Ovary (tissue), 9 donors: ENCODE results near the gene OR8G1. TPM values are rescaled to one million over a fixed set of nuclear protein-coding genes. Genes with fewer than 3 reads are reported as not detected.
"Not testable (repeated sequence)": the region's sequence is repeated elsewhere in the genome, so short reads cannot be mapped to it uniquely, and the experiment has no call there.

Experiments used
- DNase-seq, 5 donors: peaks; one replicate each; pipeline ENCODE4 v3.0.0-alpha.2; 2019 to 2020
- H3K27ac ChIP-seq, 2 donors: fragments of 200-600 bp; one replicate each; pipeline versions ENCODE4 v1.5.1 to v1.8.0; 2019 to 2022
- H3K27me3 ChIP-seq: fragments of 200-600 bp; one replicate; pipeline ENCODE4 v1.8.0; 2022
- H3K36me3 ChIP-seq: fragments of 200-600 bp; sonication (generic); one replicate; pipeline ENCODE4 v1.5.1; 2019
- H3K4me1 ChIP-seq: one replicate; pipeline ENCODE4 v1.8.1; 2013; ENCODE audit warnings: mild to moderate bottlenecking, moderate library complexity; ENCODE audit not compliant: insufficient read depth
- H3K4me3 ChIP-seq: fragments of 200-600 bp; sonication (generic); one replicate; pipeline ENCODE4 v1.5.1; 2017
- H3K9me3 ChIP-seq, 2 donors: fragments of 200-600 bp in 1 of 2; sonication (generic) in 1 of 2; one replicate each; pipeline versions ENCODE4 v1.5.1 to v1.8.1; 2013 to 2019; ENCODE audit warnings: mild to moderate bottlenecking in 1 of 2, moderate library complexity in 1 of 2
- EP300 ChIP-seq: sonication (generic); formaldehyde crosslinking; IDR thresholded peaks from one replicate; pipeline ENCODE4 v1.6.1; 2017; ENCODE audit warnings: antibody characterized with exemption
- POLR2A ChIP-seq: fragments of 450-650 bp; IDR thresholded peaks from one replicate; pipeline ENCODE4 v1.6.1; 2017; ENCODE audit warnings: antibody characterized with exemption, mild to moderate bottlenecking, moderate library complexity
- WGBS, 3 donors: extraction: QIAGEN DNeasy Blood & Tissue Kit in 1 of 3; methylation state at CpG; one replicate each; pipeline versions ENCODE4 v1.1.5 to v1.1.7; 2013 to 2017; 5-methylcytosine and 5-hydroxymethylcytosine counted together
- intact Hi-C, 4 donors: fragments of 100-400 bp; cut with DNase I; formaldehyde crosslinking; loops; one replicate each; pipeline versions ENCODE4 v1.11.0 to v1.15.1; 2022 to 2023
- polyA plus RNA-seq, 2 donors: library from polyadenylated mRNA; stranded (reverse); fragments of 200-250 nt in 1 of 2; fragments of 350-450 nt in 1 of 2; fragmentation: Illumina TruSeq in 1 of 2; extraction: RNeasy Lipid Tissue Mini Kit (QIAGEN cat#74804) in 1 of 2; gene quantifications; one replicate each; pipeline ENCODE4 v1.2.3, GENCODE V29; 2013 to 2014
- total RNA-seq, 7 donors: library from RNA; depleted of rRNA in 2 of 7; stranded (reverse); fragments of >200 nt in 2 of 7; fragmentation: NEBNext Ultra II Directional in 3 of 7; extraction: Animal tissue kit (Norgen Biotek cat#: 25700) in 3 of 7; gene quantifications; one replicate each; pipeline versions ENCODE4 v1.1.0 to v1.2.4, GENCODE V29; 2016 to 2023
- TF ChIP-seq, protein P1 (sequence below), 3 donors: fragments of 450-650 bp in 2 of 3; fragments of 200-600 bp in 1 of 3; IDR thresholded peaks; one replicate each; pipeline versions ENCODE4 v1.5.1 to v1.8.0; 2016 to 2022; ENCODE audit warnings: antibody characterized with exemption in 3 of 3, mild to moderate bottlenecking in 1 of 3
- donor health status: DM: no; HTN: no; CAD: no; lungs with moderate emphysema.
- donor health status: DM: no; HTN: no; CAD: no.
- donor health status: Bipolar disorder and iron deficiency.
- donor health status: DM: yes; HTN: yes; CAD: no.
- donor health status: DM: no; HTN: no; CAD: no.
- donor health status: DM: yes; HTN: yes; CAD: no.

The OR8G1 gene
- total and polyA plus RNA-seq, 9 donors, result not detected

DNA sequence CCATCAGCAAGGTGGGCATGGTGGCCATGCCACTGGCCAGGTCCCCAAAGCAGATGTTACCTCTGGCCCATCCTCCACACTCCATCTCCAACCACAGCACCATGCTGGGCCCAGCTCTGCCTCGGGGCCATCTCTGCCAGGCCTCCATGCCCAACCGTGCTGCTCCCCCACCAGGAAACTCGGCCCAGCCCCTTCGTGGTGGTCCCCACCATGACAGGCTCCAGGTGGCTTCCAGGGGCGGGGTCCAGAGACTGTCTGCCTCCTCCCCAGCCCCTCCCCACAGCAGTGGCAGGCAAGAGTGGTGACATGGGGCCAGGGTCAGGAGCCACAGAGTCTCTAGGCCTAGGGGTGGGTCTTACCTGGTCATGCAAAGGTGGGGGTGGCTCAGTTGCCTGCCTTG lies 30.5 kb upstream of the OR8G1 start:
- H3K4me3 ChIP-seq, result no peak overlapping the region
- H3K9me3 ChIP-seq, result no peaks in the 10 kb centered on the region
- H3K27ac ChIP-seq, result no peak overlapping the region
- intact Hi-C loops, result no loop called here
- H3K27me3 ChIP-seq, result no peaks in the 10 kb centered on the region
- DNase-seq, result no peak
- WGBS, 3 donors, result 70 to 84% (median 71%) methylated on average over 5 of the region's 5 CpGs
- no peaks in the 10 kb centered on the region for H3K36me3 ChIP-seq
- H3K4me1 ChIP-seq, result no peaks in the 10 kb centered on the region
- no peak for TF ChIP-seq POLR2A

DNA sequence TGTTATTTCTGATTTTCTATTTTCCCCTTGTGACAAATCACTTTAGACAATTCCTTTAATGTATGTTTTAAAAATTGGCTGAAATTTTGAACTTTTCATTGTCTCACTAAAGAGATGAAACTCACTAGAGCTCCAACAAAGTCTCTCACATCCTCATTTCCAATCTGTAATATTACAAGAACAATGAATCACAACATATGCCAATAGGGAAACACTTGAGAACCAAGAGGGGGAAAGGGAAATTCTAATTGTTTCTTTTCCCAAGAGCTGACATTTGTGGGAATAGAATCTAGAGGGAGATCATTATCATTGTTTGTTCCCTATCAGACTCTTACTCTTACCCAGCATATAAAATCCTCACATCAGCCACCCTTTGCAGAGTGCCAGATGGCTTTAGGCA lies 29.6 kb upstream of the OR8G1 start:
- no peaks in the 10 kb centered on the region for H3K9me3 ChIP-seq
- no peaks in the 10 kb centered on the region for H3K4me1 ChIP-seq
- no peaks in the 10 kb centered on the region for H3K27me3 ChIP-seq
- no peak for DNase-seq
- H3K27ac ChIP-seq, result no peak overlapping the region
- H3K4me3 ChIP-seq, result no peak overlapping the region
- no peaks in the 10 kb centered on the region for H3K36me3 ChIP-seq
- TF ChIP-seq POLR2A (no peak), EP300 (no peak)
- TF ChIP-seq, protein P1, sequence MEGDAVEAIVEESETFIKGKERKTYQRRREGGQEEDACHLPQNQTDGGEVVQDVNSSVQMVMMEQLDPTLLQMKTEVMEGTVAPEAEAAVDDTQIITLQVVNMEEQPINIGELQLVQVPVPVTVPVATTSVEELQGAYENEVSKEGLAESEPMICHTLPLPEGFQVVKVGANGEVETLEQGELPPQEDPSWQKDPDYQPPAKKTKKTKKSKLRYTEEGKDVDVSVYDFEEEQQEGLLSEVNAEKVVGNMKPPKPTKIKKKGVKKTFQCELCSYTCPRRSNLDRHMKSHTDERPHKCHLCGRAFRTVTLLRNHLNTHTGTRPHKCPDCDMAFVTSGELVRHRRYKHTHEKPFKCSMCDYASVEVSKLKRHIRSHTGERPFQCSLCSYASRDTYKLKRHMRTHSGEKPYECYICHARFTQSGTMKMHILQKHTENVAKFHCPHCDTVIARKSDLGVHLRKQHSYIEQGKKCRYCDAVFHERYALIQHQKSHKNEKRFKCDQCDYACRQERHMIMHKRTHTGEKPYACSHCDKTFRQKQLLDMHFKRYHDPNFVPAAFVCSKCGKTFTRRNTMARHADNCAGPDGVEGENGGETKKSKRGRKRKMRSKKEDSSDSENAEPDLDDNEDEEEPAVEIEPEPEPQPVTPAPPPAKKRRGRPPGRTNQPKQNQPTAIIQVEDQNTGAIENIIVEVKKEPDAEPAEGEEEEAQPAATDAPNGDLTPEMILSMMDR (IDR thresholded peaks at IDR 0.05), result no peak
- intact Hi-C loops, result no loop called here

DNA sequence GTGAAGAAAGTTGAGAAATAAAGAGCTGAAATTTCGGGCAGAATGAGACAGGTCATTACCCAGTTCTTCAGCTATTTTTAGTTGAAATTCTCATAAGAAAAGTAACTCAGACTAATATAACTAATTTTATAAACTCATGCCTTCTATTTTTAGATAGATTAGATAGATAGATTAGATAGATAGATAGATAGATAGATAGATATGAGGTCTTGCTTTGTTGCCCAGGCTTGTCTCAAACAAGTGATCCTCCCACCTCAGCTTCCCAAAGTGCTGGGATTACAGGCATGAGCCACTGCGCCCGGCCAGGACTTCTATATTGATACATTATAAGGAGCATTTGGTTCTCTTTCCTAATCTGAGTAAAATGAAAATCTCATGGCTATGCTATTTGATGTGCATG lies 26.9 kb upstream of the OR8G1 start:
- no peaks in the 10 kb centered on the region for H3K27me3 ChIP-seq
- 79% methylated on average over 3 of the region's 3 CpGs for WGBS, 3 donors
- H3K36me3 ChIP-seq, result no peaks in the 10 kb centered on the region
- no peak for DNase-seq
- H3K4me1 ChIP-seq, result no peaks in the 10 kb centered on the region
- no peak for TF ChIP-seq EP300
- no peak for TF ChIP-seq POLR2A
- intact Hi-C loops, result no loop called here
- H3K4me3 ChIP-seq, result no peak overlapping the region
- no peaks in the 10 kb centered on the region for H3K9me3 ChIP-seq
- no peak overlapping the region for H3K27ac ChIP-seq

DNA sequence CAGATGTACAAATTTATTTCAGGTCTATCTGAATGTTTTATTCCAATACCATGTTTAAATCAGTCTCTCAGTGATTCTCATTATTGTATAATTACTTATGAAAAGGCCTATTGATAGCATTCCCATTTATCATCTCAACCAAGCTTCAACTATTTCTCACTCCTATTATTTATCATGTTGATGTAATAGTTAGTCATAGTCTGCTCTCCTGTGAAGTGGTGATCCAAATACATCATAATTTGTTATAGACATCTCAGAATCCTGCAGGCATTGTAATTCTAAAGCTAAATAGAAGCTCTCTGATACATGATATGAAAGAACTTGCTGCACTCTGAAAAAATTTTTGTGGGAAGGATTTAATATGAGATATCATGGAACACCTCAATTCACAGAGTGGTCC lies 21.8 kb upstream of the OR8G1 start:
- TF ChIP-seq, protein P1 (IDR thresholded peaks at IDR 0.05), result no peak
- no peak for TF ChIP-seq POLR2A
- TF ChIP-seq EP300, result no peak
- DNase-seq, result no peak
- H3K9me3 ChIP-seq, result no peaks in the 10 kb centered on the region
- H3K27ac ChIP-seq, result no peak overlapping the region
- no peaks in the 10 kb centered on the region for H3K27me3 ChIP-seq
- H3K4me1 ChIP-seq, result no peaks in the 10 kb centered on the region
- no peak overlapping the region for H3K4me3 ChIP-seq
- no peaks in the 10 kb centered on the region for H3K36me3 ChIP-seq
- intact Hi-C loops, result no loop called here

DNA sequence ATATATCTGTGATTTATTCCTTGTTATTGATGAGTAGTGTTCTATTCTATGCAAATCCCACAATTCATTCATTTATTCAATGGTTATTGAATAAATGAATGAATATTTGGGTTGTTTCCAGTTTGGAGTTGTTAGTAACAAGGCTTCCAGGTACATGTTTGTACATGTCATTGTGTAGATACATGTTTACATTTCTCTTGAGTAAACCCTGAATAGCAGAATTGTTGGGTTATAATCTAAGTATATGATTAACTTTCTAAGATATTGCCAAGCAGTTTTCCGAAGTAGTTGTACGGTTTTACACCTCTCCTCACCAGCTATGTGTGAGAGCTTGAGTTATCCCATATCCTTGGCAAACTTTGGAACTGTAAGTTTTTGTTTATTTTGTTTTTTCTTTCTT lies 18.5 kb upstream of the OR8G1 start:
- Histone ChIP-seq H3K27me3 (no peaks in the 10 kb centered on the region), H3K4me1 (no peaks in the 10 kb centered on the region), H3K4me3 (no peak overlapping the region), H3K27ac (no peak overlapping the region), H3K36me3 (no peaks in the 10 kb centered on the region), H3K9me3 (no peaks in the 10 kb centered on the region)
- intact Hi-C loops, result no loop called here
- TF ChIP-seq, protein P1 (IDR thresholded peaks at IDR 0.05), result no peak
- TF ChIP-seq POLR2A (no peak), EP300 (no peak)
- no peak for DNase-seq
- 78 to 90% (median 86%) methylated on average over 2 of the region's 2 CpGs for WGBS, 3 donors

DNA sequence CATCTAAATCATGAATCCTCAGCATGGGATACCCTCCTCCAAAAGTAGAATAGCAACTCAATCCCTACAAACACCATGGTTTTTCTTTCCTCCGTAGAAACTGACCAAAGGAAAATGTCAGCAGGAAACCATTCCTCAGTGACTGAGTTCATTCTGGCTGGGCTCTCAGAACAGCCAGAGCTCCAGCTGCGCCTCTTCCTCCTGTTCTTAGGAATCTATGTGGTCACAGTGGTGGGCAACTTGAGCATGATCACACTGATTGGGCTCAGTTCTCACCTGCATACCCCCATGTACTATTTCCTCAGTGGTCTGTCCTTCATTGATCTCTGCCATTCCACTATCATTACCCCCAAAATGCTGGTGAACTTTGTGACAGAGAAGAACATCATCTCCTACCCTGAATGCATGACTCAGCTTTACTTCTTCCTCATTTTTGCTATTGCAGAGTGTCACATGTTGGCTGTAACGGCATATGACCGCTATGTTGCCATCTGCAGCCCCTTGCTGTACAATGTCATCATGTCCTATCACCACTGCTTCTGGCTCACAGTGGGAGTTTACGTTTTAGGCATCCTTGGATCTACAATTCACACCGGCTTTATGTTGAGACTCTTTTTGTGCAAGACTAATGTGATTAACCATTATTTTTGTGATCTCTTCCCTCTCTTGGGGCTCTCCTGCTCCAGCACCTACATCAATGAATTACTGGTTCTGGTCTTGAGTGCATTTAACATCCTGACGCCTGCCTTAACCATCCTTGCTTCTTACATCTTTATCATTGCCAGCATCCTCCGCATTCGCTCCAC lies 16.1 kb upstream of the OR8G1 start:
- H3K4me1 ChIP-seq, H3K4me3 ChIP-seq, H3K27me3 ChIP-seq, DNase-seq, H3K27ac ChIP-seq, intact Hi-C loops, H3K36me3 ChIP-seq, H3K9me3 ChIP-seq: not testable (repeated sequence)
- whole genome bisulfite sequencing, 3 donors, result 67 to 70% (median 70%) methylated on average over 9 of the region's 9 CpGs
